GM12878 (cell line): ENCODE data around the gene ATXN7L1. TPM values are rescaled to one million over a fixed set of nuclear protein-coding genes. Genes with fewer than 3 reads are reported as not detected.

Source experiments
- ATAC-seq: fragments of 200-7000 bp; cut with Tn5 transposase; 3 replicates; pipeline ENCODE4 v1.9.1; 2020; ENCODE audit warnings: mild to moderate bottlenecking, moderate library complexity
- BruUV-seq: library from RNA; stranded (reverse); fragments of 400-500 nt; replicated peaks from 2 replicates; lab custom pipeline; 2021; lab: Mats Ljungman, UMichigan
- CTCF ChIA-PET: fragments of 300-600 bp; sonication (Branson Sonifier 250); formaldehyde crosslinking; extraction: SDS; loops from one replicate; lab custom pipeline; 2021; ENCODE audit warnings: inconsistent platforms; lab: Yijun Ruan, JAX
- POLR2A ChIA-PET: fragments of 350-600 bp; formaldehyde crosslinking; extraction: SDS; loops from one replicate; lab custom pipeline; 2021; ENCODE audit warnings: inconsistent platforms; lab: Charles Lee
- RAD21 ChIA-PET: fragments of 300-600 bp; sonication (Branson Sonifier 250); formaldehyde crosslinking; loops from one replicate; lab custom pipeline; 2023; ENCODE audit warnings: antibody characterized with exemption; ENCODE audit not compliant: unreplicated experiment; lab: Charles Lee
- SMC1A ChIA-PET: fragments of 300-600 bp; sonication (Branson Sonifier 250); formaldehyde crosslinking; loops from one replicate; lab custom pipeline; 2023; ENCODE audit not compliant: unreplicated experiment, uncharacterized antibody; lab: Charles Lee
- DNase-seq: peaks from one replicate; pipeline ENCODE4 v3.0.0-alpha.2; 2011; ENCODE audit warnings: low read depth, low spot score
- FAIRE-seq: peaks from 3 replicates; lab custom pipeline; 2011; peaks lifted over from hg19 to GRCh38; lab: Jason Lieb, UNC
- H2AFZ ChIP-seq: 2 replicates; pipeline ENCODE4 v1.6.0; 2011; ENCODE audit warnings: low read depth, low read length, control low read depth; ENCODE audit not compliant: control insufficient read depth
- H3K27ac ChIP-seq: 2 replicates; pipeline ENCODE4 v1.5.1; 2011; ENCODE audit warnings: control low read depth; ENCODE audit not compliant: control insufficient read depth, insufficient read depth
- H3K27me3 ChIP-seq, 2 experiments: replicated peaks in 1 of 2; 2 replicates each; pipeline versions ENCODE4 v1.6.0 to v1.6.1; 2011; ENCODE audit warnings: low read length in 1 of 2; ENCODE audit not compliant: control insufficient read depth in 2 of 2, insufficient read depth in 2 of 2
- H3K36me3 ChIP-seq, 2 experiments: 2 replicates each; pipeline ENCODE4 v1.5.1; 2011; ENCODE audit warnings: low read length in 1 of 2; ENCODE audit not compliant: control insufficient read depth in 2 of 2, insufficient read depth in 2 of 2
- H3K4me1 ChIP-seq: 2 replicates; pipeline ENCODE4 v1.6.1; 2011; ENCODE audit warnings: mild to moderate bottlenecking, low read length, moderate library complexity, mixed read lengths; ENCODE audit not compliant: control insufficient read depth, insufficient read depth
- H3K4me2 ChIP-seq: 2 replicates; pipeline ENCODE4 v1.6.0; 2011; ENCODE audit warnings: control low read depth; ENCODE audit not compliant: control insufficient read depth, insufficient read depth
- H3K4me3 ChIP-seq: fragments of 200-600 bp; sonication (generic); 2 replicates; pipeline ENCODE4 v1.5.1; 2016
- H3K79me2 ChIP-seq: 2 replicates; pipeline ENCODE4 v1.6.0; 2011; ENCODE audit warnings: low read length; ENCODE audit not compliant: control insufficient read depth, insufficient read depth
- H3K9ac ChIP-seq: 2 replicates; pipeline ENCODE4 v1.8.0; 2011; ENCODE audit warnings: low read length, control low read depth, mixed read lengths; ENCODE audit not compliant: control insufficient read depth, insufficient read depth
- H3K9me3 ChIP-seq: replicated peaks from 3 replicates; pipeline ENCODE4 v1.5.1; 2011; ENCODE audit warnings: mild to moderate bottlenecking, low read length; ENCODE audit not compliant: control insufficient read depth, insufficient read depth
- H4K20me1 ChIP-seq: 2 replicates; pipeline ENCODE4 v1.6.0; 2011; ENCODE audit not compliant: control insufficient read depth, insufficient read depth
- BCL11A ChIP-seq: IDR thresholded peaks from 2 replicates; pipeline ENCODE4 v1.6.1; 2011; ENCODE audit warnings: low read depth, low read length
- CREM ChIP-seq: IDR thresholded peaks from 2 replicates; pipeline ENCODE4 v1.6.1; 2014; ENCODE audit warnings: antibody characterized with exemption, low read depth
- ESRRA ChIP-seq: IDR thresholded peaks from 2 replicates; pipeline ENCODE4 v1.6.1; 2012; ENCODE audit warnings: mild to moderate bottlenecking, low read length, improper control_type of control experiment
- GABPA ChIP-seq: IDR thresholded peaks from 2 replicates; pipeline ENCODE4 v1.6.1; 2014; ENCODE audit warnings: antibody characterized with exemption, low read depth, mild to moderate bottlenecking, inconsistent platforms
- JUND ChIP-seq: IDR thresholded peaks from 2 replicates; pipeline ENCODE4 v1.6.1; 2012; ENCODE audit warnings: low read depth, mild to moderate bottlenecking, low read length, improper control_type of control experiment, moderate library complexity
- MEF2B ChIP-seq: fragments of 450-650 bp; IDR thresholded peaks from 2 replicates; pipeline ENCODE4 v1.6.1; 2018; ENCODE audit warnings: mild to moderate bottlenecking, moderate library complexity; ENCODE audit not compliant: partially characterized antibody, poor library complexity, severe bottlenecking
- NFIC ChIP-seq: IDR thresholded peaks from 2 replicates; pipeline ENCODE4 v1.6.1; 2012; ENCODE audit warnings: low read depth, mild to moderate bottlenecking, inconsistent platforms, low read length, moderate library complexity
- NR2F1 ChIP-seq: fragments of 450-650 bp; conservative IDR thresholded peaks from 2 replicates; pipeline ENCODE4 v1.6.1; 2017; ENCODE audit warnings: mild to moderate bottlenecking
- PAX5 ChIP-seq: IDR thresholded peaks from 2 replicates; pipeline ENCODE4 v1.6.1; 2011; ENCODE audit warnings: low read depth, low read length, borderline replicate concordance
- RAD51 ChIP-seq: fragments of 450-650 bp; IDR thresholded peaks from 2 replicates; pipeline ENCODE4 v1.6.1; 2016; ENCODE audit warnings: moderate library complexity, mild to moderate bottlenecking, inconsistent platforms
- STAT1 ChIP-seq: fragments of 450-650 bp; conservative IDR thresholded peaks from 2 replicates; pipeline ENCODE4 v1.6.1; 2014; ENCODE audit warnings: antibody characterized with exemption, mild to moderate bottlenecking
- WRNIP1 ChIP-seq: IDR thresholded peaks from 2 replicates; pipeline ENCODE4 v1.6.1; 2011; ENCODE audit warnings: low read depth, low read length, improper control_type of control experiment, borderline replicate concordance
- ZNF622 ChIP-seq: fragments of 450-650 bp; IDR thresholded peaks from 2 replicates; pipeline ENCODE4 v1.6.1; 2017; ENCODE audit warnings: mild to moderate bottlenecking, inconsistent platforms
- WGBS: methylation state at CpG from one replicate; pipeline ENCODE4 v1.1.6; 2016; ENCODE audit warnings: low lambda C conversion rate; ENCODE audit not compliant: insufficient replicate concordance, insufficient coverage; ENCODE audit errors: missing lambda C conversion rate; 5-methylcytosine and 5-hydroxymethylcytosine counted together
- in situ Hi-C: fragments of 300-500 bp; cut with MboI; formaldehyde crosslinking; loops from 9 replicates; pipeline ENCODE4 v1.14.3; 2018; ENCODE audit warnings: mixed read lengths
- intact Hi-C: fragments of 100-400 bp; cut with micrococcal nuclease; formaldehyde crosslinking; loops from one replicate; pipeline ENCODE4 v1.14.2; 2022; ENCODE audit not compliant: unreplicated experiment
- polyA plus RNA-seq, 11 experiments: library from polyadenylated mRNA; depleted of rRNA in 4 of 11; unstranded in 6 of 11; stranded (reverse) in 5 of 11; fragments of >200 nt; fragmentation: Nextera tagmentation in 4 of 11; fragmentation: Illumina TruSeq in 1 of 11; extraction: Ambion mirVana in 4 of 11; extraction: Trizol in 1 of 11; gene quantifications; 1 replicate in 1 of 11; 2 replicates in 10 of 11; pipeline versions ENCODE4 v1.2.1 to v1.2.3, GENCODE V29; 2011 to 2016; ENCODE audit warnings: inconsistent platforms in 2 of 11, missing spikeins in 2 of 11, low read depth in 1 of 11
- total RNA-seq, 4 experiments: library from RNA; depleted of rRNA in 3 of 4; stranded (reverse); fragments of >200 nt in 3 of 4; fragmentation: Illumina TruSeq in 1 of 4; extraction: Trizol in 1 of 4; gene quantifications; 2 replicates each; pipeline versions ENCODE4 v1.2.1 to v1.2.3, GENCODE V29; 2013 to 2021
- TF ChIP-seq, protein P1 (sequence below): fragments of 150-350 bp; IDR thresholded peaks from 2 replicates; pipeline ENCODE4 v1.6.1; 2014; ENCODE audit warnings: mild to moderate bottlenecking, low read depth, low read length

Gene ATXN7L1
- total and polyA plus RNA-seq, 10 of the 15 experiments (the other 5 are each of a cell fraction or from before 2014, with no cell fraction given): 0.40 to 2.9 (median 1.2) TPM

DNA sequence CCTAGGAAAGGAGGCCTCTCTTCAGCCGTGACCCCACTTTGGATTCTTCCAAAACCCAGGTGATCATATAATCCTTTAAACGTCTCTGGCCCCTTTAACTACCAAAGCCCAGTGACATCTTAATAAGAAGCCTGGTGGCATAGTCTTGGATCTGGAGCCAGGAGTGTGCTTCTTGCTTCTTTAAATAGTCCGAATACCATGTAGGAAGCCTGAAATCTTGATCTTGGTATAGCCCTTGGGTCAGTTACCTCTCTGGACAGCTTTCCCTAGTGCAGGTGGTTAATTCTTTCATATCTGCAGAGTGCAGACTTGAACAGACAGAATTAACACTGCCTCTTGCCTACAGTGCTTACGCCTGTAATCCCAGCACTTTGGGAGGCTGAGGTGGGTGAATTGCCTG, 156.5 kb downstream of the ATXN7L1 start:
- DNase-seq (no peak), FAIRE-seq (no peak), ATAC-seq (no peak)
- TF ChIP-seq WRNIP1 (no peak), CREM (no peak), NR2F1 (no peak), ZNF622 (no peak), JUND (no peak), MEF2B (no peak), PAX5 (no peak), GABPA (no peak), NFIC (no peak), RAD51 (no peak), ESRRA (no peak), STAT1 (no peak), BCL11A (no peak)
- TF ChIP-seq, protein P1, sequence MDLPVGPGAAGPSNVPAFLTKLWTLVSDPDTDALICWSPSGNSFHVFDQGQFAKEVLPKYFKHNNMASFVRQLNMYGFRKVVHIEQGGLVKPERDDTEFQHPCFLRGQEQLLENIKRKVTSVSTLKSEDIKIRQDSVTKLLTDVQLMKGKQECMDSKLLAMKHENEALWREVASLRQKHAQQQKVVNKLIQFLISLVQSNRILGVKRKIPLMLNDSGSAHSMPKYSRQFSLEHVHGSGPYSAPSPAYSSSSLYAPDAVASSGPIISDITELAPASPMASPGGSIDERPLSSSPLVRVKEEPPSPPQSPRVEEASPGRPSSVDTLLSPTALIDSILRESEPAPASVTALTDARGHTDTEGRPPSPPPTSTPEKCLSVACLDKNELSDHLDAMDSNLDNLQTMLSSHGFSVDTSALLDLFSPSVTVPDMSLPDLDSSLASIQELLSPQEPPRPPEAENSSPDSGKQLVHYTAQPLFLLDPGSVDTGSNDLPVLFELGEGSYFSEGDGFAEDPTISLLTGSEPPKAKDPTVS: no peak
- H3K27me3 ChIP-seq: peaks cover 0 to 3% of the 10 kb centered on the region in 2 experiments; a peak in 2 of 4 replicates
- in situ Hi-C loops (no loop called here), intact Hi-C loops (no loop called here)
- H3K79me2 ChIP-seq: no peaks in the 10 kb centered on the region
- H3K36me3 ChIP-seq: no peaks in the 10 kb centered on the region
- no peaks in the 10 kb centered on the region for H4K20me1 ChIP-seq
- no peak overlapping the region for H3K4me3 ChIP-seq
- no peak overlapping the region for H2AFZ ChIP-seq
- WGBS: 20% methylated on average over 4 of the region's 4 CpGs
- no peaks in the 10 kb centered on the region for H3K4me1 ChIP-seq
- no peak overlapping the region for H3K27ac ChIP-seq
- no peak overlapping the region for H3K4me2 ChIP-seq
- no TSS peak for BruUV-seq
- no peaks in the 10 kb centered on the region for H3K9me3 ChIP-seq
- no peak overlapping the region for H3K9ac ChIP-seq
- POLR2A ChIA-PET: no interaction called here
- CTCF ChIA-PET: no interaction called here
- RAD21 ChIA-PET: no interaction called here
- SMC1A ChIA-PET: no interaction called here
